K562 (cell line): ENCODE results near the gene ZEB2. TPM values are rescaled to one million over a fixed set of nuclear protein-coding genes. Genes with fewer than 3 reads are reported as not detected.

Experiments used
- polyA plus RNA-seq, 8 experiments: library from polyadenylated mRNA; depleted of rRNA in 4 of 8; stranded (reverse) in 5 of 8; unstranded in 3 of 8; fragments of >200 nt; fragmentation: Nextera tagmentation in 2 of 8; fragmentation: Illumina TruSeq in 1 of 8; extraction: Ambion mirVana in 2 of 8; extraction: Trizol in 1 of 8; gene quantifications; 2 replicates each; pipeline versions ENCODE4 v1.2.1 to v1.2.3, GENCODE V29; 2011 to 2014; ENCODE audit warnings: inconsistent platforms in 1 of 8, missing spikeins in 1 of 8
- small RNA-seq: library from RNA; depleted of rRNA; stranded (forward); fragments of <200 nt; gene quantifications from one replicate; pipeline ENCODE3, GENCODE V24; 2014
- total RNA-seq, 7 experiments: library from RNA; depleted of rRNA in 6 of 7; stranded (reverse); fragments of >200 nt in 6 of 7; fragmentation: Illumina TruSeq in 2 of 7; extraction: Trizol in 2 of 7; gene quantifications; 2 replicates each; pipeline versions ENCODE4 v1.2.1 to v1.2.3, GENCODE V29; 2011 to 2021; ENCODE audit warnings: low replicate concordance in 1 of 7

ZEB2 gene
- total and polyA plus RNA-seq, 9 of the 15 experiments (the other 6 are each of a cell fraction or from before 2014, with no cell fraction given), result 15.1 to 113 (median 72.3) TPM

Small RNA genes lying within 50 kb of the gene (small RNA-seq; reads per million reads assigned to genes)
- not detected for gene RF01987
